OCI-LY3 (cell line): ENCODE measurements around the gene S1PR4.

ENCODE experiments used
- H2AFZ ChIP-seq: fragments of 200-600, 300-600 bp; shearing (Covaris generic); 2 replicates; pipeline ENCODE4 v1.6.0; 2014; ENCODE audit warnings: antibody characterized with exemption, low read depth, low read length
- H3K27ac ChIP-seq: fragments of 200-600, 300-600 bp; sonication (generic); 2 replicates; pipeline ENCODE4 v1.5.1; 2014; ENCODE audit warnings: mild to moderate bottlenecking, low read length, moderate library complexity, mixed read lengths
- H3K27me3 ChIP-seq: fragments of 200-600, 300-600 bp; sonication (generic); 2 replicates; pipeline ENCODE4 v1.6.1; 2014; ENCODE audit warnings: low read depth, low read length, mixed read lengths
- H3K36me3 ChIP-seq: fragments of 200-600, 300-600 bp; sonication (generic); replicated peaks from 2 replicates; pipeline ENCODE3; 2014; ENCODE audit warnings: low read depth, low read length, mixed read lengths
- H3K4me1 ChIP-seq: fragments of 300-600, 200-600 bp; sonication (generic); 2 replicates; pipeline ENCODE4 v1.6.1; 2014; ENCODE audit warnings: low read length, mixed read lengths
- H3K4me2 ChIP-seq: fragments of 200-600, 300-600 bp; sonication (generic); 2 replicates; pipeline ENCODE4 v1.6.1; 2014; ENCODE audit warnings: low read length, mixed read lengths
- H3K4me3 ChIP-seq: fragments of 300-600, 200-600 bp; sonication (generic); 2 replicates; pipeline ENCODE4 v1.5.1; 2014; ENCODE audit warnings: antibody characterized with exemption, mild to moderate bottlenecking, low read length, moderate library complexity
- H3K79me2 ChIP-seq: fragments of 300-600, 200-600 bp; shearing (Covaris generic); 2 replicates; pipeline ENCODE4 v1.6.1; 2014; ENCODE audit warnings: mild to moderate bottlenecking, low read length, mixed read lengths
- H3K9ac ChIP-seq: fragments of 300-600, 200-600 bp; shearing (Covaris generic); 2 replicates; pipeline ENCODE4 v1.6.0; 2014; ENCODE audit warnings: mild to moderate bottlenecking, low read length, moderate library complexity
- H3K9me3 ChIP-seq: fragments of 200-600, 300-600 bp; shearing (Covaris generic); 2 replicates; pipeline ENCODE4 v1.6.1; 2014; ENCODE audit warnings: low read length, mixed read lengths; ENCODE audit not compliant: insufficient read depth
- H4K20me1 ChIP-seq: fragments of 200-600, 300-600 bp; sonication (generic); 2 replicates; pipeline ENCODE4 v1.6.1; 2016; ENCODE audit warnings: low read length, mixed read lengths; ENCODE audit not compliant: insufficient read depth
- CTCF ChIP-seq: fragments of 200-600, 300-600 bp; sonication (generic); IDR thresholded peaks from 2 replicates; pipeline ENCODE4 v1.5.1; 2014; ENCODE audit warnings: antibody characterized with exemption, low read length, low read depth
- EZH2phosphoT487 ChIP-seq: fragments of 200-600 bp; shearing (Covaris generic); IDR thresholded peaks from 2 replicates; pipeline ENCODE4 v1.6.1; 2018; ENCODE audit warnings: antibody characterized with exemption, mixed run types, low read depth

S1PR4 gene

GRCh38 chr19:3196933-3197205 lies 18.3 kb downstream of the S1PR4 start:
- H3K79me2 ChIP-seq: peaks cover 24% of the 10 kb centered on the region
- no peaks in the 10 kb centered on the region for H3K27me3 ChIP-seq
- H3K4me1 ChIP-seq: no peaks in the 10 kb centered on the region
- no peak overlapping the region for H3K27ac ChIP-seq
- H3K36me3 ChIP-seq: peaks cover 43% of the 10 kb centered on the region
- H3K9me3 ChIP-seq: no peaks in the 10 kb centered on the region
- no peak overlapping the region for H3K4me2 ChIP-seq
- H3K4me3 ChIP-seq: no peak overlapping the region
- TF ChIP-seq EZH2phosphoT487 (no peak), CTCF (no peak)
- no peak overlapping the region for H3K9ac ChIP-seq
- peaks cover 12% of the 10 kb centered on the region for H4K20me1 ChIP-seq
- H2AFZ ChIP-seq: no peak overlapping the region

GRCh38 chr19:3198901-3199700 lies 20.5 kb downstream of the S1PR4 start:
- TF ChIP-seq CTCF: no peak
- no peak for TF ChIP-seq EZH2phosphoT487
- Histone ChIP-seq H3K9me3 (no peaks in the 10 kb centered on the region), H3K27ac (no peak overlapping the region), H4K20me1 (peaks cover 5% of the 10 kb centered on the region; the same call in 1 of the 2 replicates), H3K9ac (no peak overlapping the region), H3K4me1 (no peaks in the 10 kb centered on the region), H3K79me2 (peaks cover 6% of the 10 kb centered on the region), H3K27me3 (no peaks in the 10 kb centered on the region), H3K4me2 (no peak overlapping the region), H3K4me3 (no peak overlapping the region), H2AFZ (no peak overlapping the region), H3K36me3 (peaks cover 43% of the 10 kb centered on the region)

- TF ChIP-seq CTCF (no peak), EZH2phosphoT487 (no peak)
These were observed 22.6 kb downstream of the S1PR4 start for GRCh38 chr19:3201072-3201700.

GRCh38 chr19:3201911-3202310 lies 23.3 kb downstream of the S1PR4 start:
- Histone ChIP-seq H3K79me2 (no peaks in the 10 kb centered on the region), H3K4me3 (no peak overlapping the region), H4K20me1 (no peaks in the 10 kb centered on the region), H3K4me1 (no peaks in the 10 kb centered on the region), H3K9me3 (no peaks in the 10 kb centered on the region), H3K9ac (no peak overlapping the region), H3K36me3 (peaks cover 34% of the 10 kb centered on the region), H3K4me2 (no peak overlapping the region), H3K27me3 (no peaks in the 10 kb centered on the region), H2AFZ (no peak overlapping the region), H3K27ac (no peak overlapping the region)
- TF ChIP-seq EZH2phosphoT487 (no peak), CTCF (no peak)

More at GRCh38 chr19:3201072-3201700, 22.6 kb downstream of the S1PR4 start:
- Histone ChIP-seq H3K4me1 (no peaks in the 10 kb centered on the region), H3K4me2 (no peak overlapping the region), H3K36me3 (peaks cover 40% of the 10 kb centered on the region), H3K9ac (no peak overlapping the region), H3K79me2 (no peaks in the 10 kb centered on the region), H3K27ac (no peak overlapping the region), H3K4me3 (no peak overlapping the region), H2AFZ (no peak overlapping the region), H3K27me3 (no peaks in the 10 kb centered on the region), H4K20me1 (no peaks in the 10 kb centered on the region), H3K9me3 (no peaks in the 10 kb centered on the region)
